LNCaP clone FGC (cell line): ENCODE results near the gene NOL7.

Source experiments
- DNase-seq: peaks from one replicate; pipeline ENCODE4 v3.0.0-alpha.2; 2011; ENCODE audit warnings: low read depth
- H3K4me3 ChIP-seq: 2 replicates; pipeline ENCODE4 v1.5.1; 2011; ENCODE audit warnings: mild to moderate bottlenecking, low read depth, low read length, control low read depth
- TF ChIP-seq, protein P1 (sequence below): IDR thresholded peaks from 2 replicates; pipeline ENCODE4 v1.5.1; 2012; ENCODE audit warnings: mild to moderate bottlenecking; ENCODE audit not compliant: control insufficient read depth, insufficient read depth; ENCODE audit errors: extremely low read depth

Gene NOL7

DNA sequence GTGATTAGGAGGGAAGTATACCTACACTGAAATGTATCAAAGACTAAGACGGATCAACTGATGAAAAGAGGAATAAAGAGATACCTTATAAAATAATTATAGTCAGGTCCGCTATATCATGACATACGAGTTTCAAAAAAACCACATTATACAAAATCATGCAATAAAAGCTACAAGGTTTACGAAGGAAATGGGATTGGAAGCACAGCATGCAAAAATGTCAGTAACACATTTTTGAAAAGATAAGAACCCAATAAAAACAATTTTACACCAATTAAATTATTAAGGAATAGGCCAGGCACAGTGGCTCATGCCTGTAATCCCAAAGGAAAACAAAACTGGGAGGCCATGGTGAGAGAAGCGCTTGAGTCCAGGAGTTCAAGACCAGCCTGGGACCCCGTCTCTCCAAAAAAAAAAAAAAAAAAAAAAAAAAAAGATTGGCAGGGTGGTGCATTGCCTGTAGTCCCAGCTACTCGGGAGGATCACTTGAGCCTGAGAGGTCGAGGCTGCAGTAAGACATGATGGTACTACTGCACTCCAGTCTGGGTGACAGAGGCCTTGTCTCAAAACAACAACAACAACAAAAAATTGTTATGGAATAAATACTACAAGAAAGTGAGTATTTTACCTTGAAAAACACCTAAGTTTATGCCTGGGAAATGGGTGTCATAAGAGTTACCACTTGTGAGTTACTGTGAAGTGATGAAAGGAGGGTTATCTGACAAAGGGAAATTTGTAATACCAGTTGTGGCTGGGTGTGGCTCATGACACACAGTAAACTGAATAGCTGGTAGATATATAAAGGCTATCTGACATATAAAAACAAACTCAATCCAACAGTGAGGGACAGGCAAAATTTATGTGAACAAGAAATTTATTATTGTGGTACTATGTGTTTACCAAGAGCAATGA is 51.3 kb downstream of the NOL7 start:
- TF ChIP-seq, protein P1, sequence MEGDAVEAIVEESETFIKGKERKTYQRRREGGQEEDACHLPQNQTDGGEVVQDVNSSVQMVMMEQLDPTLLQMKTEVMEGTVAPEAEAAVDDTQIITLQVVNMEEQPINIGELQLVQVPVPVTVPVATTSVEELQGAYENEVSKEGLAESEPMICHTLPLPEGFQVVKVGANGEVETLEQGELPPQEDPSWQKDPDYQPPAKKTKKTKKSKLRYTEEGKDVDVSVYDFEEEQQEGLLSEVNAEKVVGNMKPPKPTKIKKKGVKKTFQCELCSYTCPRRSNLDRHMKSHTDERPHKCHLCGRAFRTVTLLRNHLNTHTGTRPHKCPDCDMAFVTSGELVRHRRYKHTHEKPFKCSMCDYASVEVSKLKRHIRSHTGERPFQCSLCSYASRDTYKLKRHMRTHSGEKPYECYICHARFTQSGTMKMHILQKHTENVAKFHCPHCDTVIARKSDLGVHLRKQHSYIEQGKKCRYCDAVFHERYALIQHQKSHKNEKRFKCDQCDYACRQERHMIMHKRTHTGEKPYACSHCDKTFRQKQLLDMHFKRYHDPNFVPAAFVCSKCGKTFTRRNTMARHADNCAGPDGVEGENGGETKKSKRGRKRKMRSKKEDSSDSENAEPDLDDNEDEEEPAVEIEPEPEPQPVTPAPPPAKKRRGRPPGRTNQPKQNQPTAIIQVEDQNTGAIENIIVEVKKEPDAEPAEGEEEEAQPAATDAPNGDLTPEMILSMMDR, result no peak
- no peak for DNase-seq
- no peak overlapping the region for H3K4me3 ChIP-seq

DNA sequence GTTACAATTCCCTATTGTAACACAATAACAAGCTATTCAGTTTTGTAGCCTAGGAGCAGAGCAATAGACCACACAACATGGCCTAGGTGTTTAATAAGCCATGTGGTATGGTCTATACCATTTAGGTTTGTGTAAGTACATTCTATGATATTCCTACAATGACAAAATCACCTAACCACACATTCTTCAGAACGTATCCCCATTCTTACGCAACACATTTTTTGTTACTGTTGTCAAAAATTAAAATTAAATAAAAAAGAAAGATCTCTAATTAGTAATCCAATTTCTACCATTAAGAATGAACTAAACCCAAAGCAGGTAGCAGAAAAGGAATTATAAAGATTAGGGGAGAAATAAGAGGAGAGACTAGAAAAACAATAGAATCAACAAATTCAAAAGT is 52.5 kb downstream of the NOL7 start:
- no peak overlapping the region for H3K4me3 ChIP-seq
- TF ChIP-seq, protein P1, result no peak
- DNase-seq, result no peak

DNA sequence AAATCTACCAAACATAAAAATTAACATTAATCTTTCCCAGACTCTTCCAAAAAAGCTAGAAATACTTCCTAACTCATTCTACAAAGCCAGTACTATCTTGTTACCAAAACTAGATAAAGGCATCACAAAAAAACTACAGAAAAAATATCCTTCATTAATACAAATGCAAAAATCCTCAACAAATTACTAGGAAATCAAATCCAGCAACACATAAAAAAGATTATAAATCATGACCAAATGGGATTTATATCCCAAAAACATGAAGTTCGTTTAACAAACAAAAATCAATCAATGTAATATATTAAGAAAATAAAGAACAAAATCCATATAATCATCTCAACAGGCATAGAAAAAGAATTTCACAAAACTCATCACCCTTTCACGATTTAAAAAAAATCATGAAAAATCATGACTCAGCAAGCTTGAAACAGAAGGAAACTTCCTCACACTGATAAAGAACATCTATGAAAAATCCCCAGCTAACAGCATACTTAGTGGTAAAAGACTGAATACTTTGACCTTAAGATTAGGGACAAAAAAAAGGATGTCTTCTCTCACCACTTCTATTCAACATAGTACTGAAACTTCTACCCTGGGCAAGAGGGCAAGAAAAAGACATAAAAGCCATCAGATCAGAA is 53.3 kb downstream of the NOL7 start:
- H3K4me3 ChIP-seq, result no peak overlapping the region
- TF ChIP-seq, protein P1, result no peak
- DNase-seq, result no peak

DNA sequence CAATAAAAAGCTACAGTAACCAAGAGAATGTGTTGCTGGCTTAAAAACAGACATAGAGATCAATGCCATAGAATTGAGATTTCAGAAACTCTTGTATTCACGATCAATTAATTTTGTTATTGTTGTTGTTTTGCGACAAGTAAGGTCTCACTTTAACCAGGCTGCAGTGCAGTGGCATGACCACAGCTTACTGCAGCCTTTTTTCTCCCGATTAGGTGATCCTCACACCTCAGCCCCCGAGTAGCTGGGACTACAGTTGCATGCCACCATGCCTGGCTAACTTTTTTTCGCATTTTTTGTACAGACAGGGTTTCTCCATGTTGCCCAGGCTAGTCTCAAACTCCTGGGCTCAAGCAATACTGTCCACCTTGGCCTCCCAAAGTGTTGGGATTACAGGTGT is 54.3 kb downstream of the NOL7 start:
- TF ChIP-seq, protein P1, result no peak
- DNase-seq, result no peak
- H3K4me3 ChIP-seq, result no peak overlapping the region
